Fibroblast of lung (primary cell): ENCODE data around the gene NIPAL3.

ENCODE experiments used
- CTCF ChIP-seq, 2 donors: IDR thresholded peaks in 1 of 2; conservative IDR thresholded peaks in 1 of 2; 1 replicate in 1 of 2; 2 replicates in 1 of 2; pipeline ENCODE4 v1.5.1; 2011 to 2012; ENCODE audit warnings: low read length in 2 of 2, control low read depth in 1 of 2, inconsistent platforms in 1 of 2, low read depth in 1 of 2, mild to moderate bottlenecking in 1 of 2
- EZH2 ChIP-seq: IDR thresholded peaks from 2 replicates; pipeline ENCODE4 v1.5.1; 2012; ENCODE audit warnings: low read length, control low read depth, mild to moderate bottlenecking; ENCODE audit errors: missing control alignments

- TF ChIP-seq CTCF (conservative IDR thresholded peaks at IDR 0.05 in 1 of 2, IDR thresholded peaks at IDR 0.05 in 1 of 2; ENCODE audit: low read depth in 1 of 2, low read length in 2 of 2) (no peak), EZH2 (no peak)
Observed at GRCh38 chr1:24504560-24504959, 89.0 kb downstream of the NIPAL3 start.
